Retinal pigment epithelial cell (primary cell): Measurements from ENCODE around the gene IFI35.
"Not testable (repeated sequence)": the region's sequence is repeated elsewhere in the genome, so short reads cannot be mapped to it uniquely, and the experiment has no call there.

ENCODE experiments used
- DNase-seq: peaks from one replicate; pipeline ENCODE4 v3.0.0-alpha.2; 2010; ENCODE audit warnings: low read depth
- H3K4me3 ChIP-seq: 2 replicates; pipeline ENCODE4 v1.5.1; 2011; ENCODE audit warnings: mild to moderate bottlenecking, low read length, control low read depth, moderate library complexity
- TF ChIP-seq, protein P1 (sequence below): conservative IDR thresholded peaks from 2 replicates; pipeline ENCODE4 v1.5.1; 2011; ENCODE audit warnings: low read depth, low read length, control low read depth, inconsistent platforms

Gene IFI35

DNA sequence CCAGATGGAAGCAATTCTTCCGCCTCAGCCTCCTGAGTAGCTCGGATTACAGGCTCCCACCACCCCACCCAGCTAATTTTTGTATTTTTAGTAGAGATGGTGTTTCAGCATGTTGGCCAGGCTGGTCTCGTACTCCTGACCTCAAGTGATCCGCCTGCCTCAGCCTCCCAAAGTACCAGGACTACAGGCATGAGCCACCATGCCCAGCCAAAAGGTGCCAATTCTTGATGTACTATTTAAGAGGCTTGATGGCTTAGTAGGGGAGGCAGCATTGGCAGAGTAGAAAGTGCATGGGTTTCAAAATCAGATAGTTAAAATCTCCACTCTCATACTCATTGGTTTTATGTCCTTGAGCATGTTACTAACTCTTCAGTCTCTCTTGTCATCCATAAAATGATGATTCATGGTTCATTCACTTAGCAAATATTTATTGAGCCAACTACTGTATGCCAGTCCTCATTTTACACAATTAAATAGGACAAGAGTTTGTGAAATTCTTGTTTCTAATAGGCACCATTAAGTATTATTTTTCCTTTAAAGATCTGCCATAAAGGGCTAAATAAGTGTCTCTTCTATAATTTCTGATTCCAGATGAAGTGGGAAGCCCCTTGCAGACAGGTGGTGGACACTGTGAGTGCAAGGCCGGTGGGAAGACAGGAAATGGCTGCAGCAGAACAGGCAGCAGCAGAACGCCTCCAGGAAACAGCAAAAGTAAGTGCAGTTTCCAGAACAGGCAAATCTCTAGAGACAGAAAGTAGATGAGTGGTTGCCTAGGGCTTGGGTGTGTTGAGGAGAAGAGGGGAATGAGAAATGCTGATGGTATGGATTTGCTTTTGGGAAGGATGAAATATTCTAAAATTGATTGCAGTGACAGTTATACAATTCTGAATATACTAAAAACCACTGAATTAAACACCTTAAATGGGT lies 16.6 kb upstream of the IFI35 start:
- no peak overlapping the region for H3K4me3 ChIP-seq
- TF ChIP-seq, protein P1, sequence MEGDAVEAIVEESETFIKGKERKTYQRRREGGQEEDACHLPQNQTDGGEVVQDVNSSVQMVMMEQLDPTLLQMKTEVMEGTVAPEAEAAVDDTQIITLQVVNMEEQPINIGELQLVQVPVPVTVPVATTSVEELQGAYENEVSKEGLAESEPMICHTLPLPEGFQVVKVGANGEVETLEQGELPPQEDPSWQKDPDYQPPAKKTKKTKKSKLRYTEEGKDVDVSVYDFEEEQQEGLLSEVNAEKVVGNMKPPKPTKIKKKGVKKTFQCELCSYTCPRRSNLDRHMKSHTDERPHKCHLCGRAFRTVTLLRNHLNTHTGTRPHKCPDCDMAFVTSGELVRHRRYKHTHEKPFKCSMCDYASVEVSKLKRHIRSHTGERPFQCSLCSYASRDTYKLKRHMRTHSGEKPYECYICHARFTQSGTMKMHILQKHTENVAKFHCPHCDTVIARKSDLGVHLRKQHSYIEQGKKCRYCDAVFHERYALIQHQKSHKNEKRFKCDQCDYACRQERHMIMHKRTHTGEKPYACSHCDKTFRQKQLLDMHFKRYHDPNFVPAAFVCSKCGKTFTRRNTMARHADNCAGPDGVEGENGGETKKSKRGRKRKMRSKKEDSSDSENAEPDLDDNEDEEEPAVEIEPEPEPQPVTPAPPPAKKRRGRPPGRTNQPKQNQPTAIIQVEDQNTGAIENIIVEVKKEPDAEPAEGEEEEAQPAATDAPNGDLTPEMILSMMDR: no peak
- DNase-seq: no peak

DNA sequence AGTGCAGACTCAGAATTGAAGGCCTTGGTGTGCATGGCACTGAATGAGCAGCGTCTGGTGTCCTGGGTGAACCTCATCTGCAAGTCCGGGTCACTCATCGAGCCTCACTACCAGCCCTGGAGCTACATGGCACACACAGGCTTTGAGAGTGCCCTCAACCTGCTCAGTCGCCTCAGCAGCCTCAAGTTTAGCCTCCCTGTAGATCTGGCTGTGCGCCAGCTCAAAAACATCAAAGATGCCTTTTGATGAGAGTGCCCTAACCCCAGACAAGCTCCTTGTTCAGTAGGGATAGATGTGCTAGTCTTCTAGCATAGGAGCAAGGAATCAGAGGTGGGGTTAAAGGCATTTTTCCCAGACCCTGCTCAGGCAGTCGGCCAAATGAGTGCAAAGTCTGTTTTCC lies 15.1 kb upstream of the IFI35 start:
- DNase-seq: no peak
- no peak overlapping the region for H3K4me3 ChIP-seq
- TF ChIP-seq, protein P1: no peak

DNA sequence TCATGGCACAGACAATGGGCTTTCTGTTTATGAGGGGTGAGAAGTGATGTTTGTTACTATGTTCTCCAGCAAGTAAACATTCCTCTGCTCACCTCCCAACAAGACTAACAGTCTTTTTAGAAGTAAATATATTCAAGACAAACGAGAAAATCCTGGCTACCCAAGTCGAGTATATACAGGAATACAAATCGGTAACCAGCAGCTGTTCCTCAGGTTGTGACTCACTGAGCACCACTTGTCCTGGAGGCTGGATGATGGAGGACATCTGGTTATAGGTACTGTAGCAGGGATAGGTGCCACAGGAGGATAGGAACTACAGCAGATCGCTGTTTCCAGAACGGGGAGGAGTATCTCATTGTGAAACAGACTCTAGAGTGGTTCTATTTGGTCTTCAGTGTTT lies 13.7 kb upstream of the IFI35 start:
- no peak for DNase-seq
- TF ChIP-seq, protein P1: no peak

DNA sequence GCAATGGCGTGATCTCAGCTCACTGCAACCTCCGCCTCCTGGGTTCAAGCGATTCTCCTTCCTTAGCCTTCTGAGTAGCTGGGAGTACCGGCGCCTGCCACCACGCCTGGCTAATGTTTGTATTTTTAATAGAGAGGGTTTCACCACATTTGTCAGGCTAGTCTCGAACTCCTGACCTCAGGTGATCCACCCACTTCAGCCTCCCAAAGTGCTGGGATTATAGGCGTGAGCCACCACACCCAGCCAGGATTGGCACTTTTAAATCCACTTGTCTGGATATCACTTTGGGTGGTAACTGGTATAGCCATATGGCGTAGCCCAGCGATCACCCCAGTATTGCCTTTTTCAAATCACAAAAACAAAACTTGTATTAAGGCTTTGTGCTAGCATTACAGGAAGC lies 12.7 kb upstream of the IFI35 start:
- H3K4me3 ChIP-seq, DNase-seq: not testable (repeated sequence)

More for the DNA sequence above, 13.7 kb upstream of the IFI35 start:
- no peak overlapping the region for H3K4me3 ChIP-seq

DNA sequence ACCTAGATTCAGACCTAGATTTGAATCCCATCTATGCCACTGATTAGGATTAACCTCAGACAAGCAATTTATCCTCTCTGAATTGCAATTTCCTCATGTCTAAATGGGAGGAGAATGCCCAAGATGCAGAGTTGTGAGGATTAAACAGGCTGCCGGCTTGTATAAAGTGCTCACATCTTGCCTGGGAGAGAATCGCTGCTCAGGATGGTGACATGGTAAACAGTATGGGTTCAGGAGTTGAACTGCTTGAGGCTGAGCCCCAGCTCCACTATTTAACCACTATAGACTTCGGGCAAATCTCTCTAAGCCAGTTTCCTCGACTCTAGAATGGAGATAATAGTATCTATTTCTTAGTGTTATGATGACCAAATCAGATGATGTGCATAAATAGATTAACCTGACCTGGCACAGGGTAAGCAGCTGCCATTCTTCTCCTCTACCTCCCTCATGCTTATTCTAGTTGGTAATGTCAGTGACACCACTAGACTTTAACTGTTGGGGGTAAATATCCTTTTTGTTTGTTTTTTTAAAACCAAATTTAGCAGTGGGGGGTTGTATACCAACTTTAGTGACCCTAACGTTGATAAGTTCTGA lies 9.1 kb upstream of the IFI35 start:
- no peak for DNase-seq
- TF ChIP-seq, protein P1: no peak
- peak overlapping the region; percentile 38 for H3K4me3 ChIP-seq

DNA sequence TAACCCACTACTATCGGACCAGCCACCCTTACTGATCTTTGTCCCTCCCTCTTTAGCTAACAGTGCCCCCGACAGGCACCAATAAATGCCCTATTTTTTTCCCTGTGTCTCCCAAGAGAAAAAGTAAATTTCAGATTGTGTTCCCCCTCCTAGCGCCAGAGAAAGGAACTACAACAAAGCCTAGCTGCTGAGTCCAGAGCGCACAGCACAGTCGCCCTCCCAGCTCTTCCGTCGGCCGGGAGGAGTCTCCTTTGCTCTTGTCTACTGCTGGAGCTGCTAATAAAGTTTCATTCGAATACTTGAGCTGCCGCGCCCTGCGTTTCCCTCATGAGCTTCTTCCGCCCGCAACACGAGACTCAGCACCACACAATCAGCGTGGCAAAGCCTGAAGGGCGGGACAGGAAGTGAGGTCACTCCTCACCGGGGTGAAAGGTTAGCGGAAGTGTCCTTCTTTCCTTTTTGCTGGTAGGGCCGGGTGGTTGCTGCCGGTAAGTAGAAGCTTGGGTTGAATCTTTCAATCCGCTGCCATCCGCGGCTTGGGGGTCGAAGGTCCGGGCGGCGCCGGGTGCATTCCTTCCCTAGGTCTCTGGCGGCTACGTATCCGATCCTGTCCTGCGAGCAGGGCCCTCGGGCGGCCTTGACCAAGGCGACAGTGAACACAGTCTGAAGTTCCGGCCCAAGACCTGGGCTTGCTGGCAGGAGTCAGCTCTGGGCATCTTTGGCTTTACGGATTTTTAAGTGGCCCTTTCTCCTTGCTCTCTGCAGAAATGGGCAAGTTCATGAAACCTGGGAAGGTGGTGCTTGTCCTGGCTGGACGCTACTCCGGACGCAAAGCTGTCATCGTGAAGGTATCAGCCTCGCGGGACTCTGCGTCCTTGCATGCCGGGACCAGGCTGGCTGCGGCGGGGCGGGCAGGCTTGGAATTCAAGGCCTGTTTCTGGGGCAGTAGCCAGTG lies 8.3 kb upstream of the IFI35 start, which contains the start of gene RPL27:
Gene RPL27, plus strand, starts transcription at position 436 of the 955 bp plus-strand sequence. Its CDS starts 332 bp downstream, at position 768.
- peak within 1 kb of the TSS; percentile 97 for H3K4me3 ChIP-seq
- TF ChIP-seq, protein P1: peak; percentile 78
- DNase-seq: peak; percentile 100

DNA sequence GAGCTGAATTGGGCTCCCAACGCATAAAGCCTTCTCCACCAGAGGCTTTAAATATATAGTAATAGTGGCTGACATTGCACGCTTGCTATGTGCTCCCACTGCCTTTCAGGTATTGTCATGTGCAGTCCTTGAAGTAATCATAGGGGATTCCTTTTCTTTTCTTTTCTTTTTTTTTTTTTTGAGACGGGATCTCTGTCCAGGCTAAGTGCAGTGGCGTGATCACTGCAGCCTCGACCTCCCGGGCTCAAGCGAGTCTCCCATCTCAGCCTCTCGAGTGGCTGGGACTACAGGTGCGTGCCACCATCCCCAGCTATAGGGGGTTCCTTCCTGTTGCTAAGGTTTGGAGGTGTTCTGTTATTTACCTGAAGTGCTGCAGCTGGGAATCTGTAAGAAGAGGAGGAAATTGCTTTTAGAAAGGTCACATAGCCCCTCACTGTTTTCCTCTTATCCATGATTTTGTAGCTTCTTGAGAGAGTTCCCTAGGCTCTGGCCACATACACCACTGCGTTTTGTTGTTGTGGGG lies 7.5 kb upstream of the IFI35 start:
- no peak for DNase-seq
- H3K4me3 ChIP-seq: peak overlapping the region; percentile 97
- TF ChIP-seq, protein P1: no peak

DNA sequence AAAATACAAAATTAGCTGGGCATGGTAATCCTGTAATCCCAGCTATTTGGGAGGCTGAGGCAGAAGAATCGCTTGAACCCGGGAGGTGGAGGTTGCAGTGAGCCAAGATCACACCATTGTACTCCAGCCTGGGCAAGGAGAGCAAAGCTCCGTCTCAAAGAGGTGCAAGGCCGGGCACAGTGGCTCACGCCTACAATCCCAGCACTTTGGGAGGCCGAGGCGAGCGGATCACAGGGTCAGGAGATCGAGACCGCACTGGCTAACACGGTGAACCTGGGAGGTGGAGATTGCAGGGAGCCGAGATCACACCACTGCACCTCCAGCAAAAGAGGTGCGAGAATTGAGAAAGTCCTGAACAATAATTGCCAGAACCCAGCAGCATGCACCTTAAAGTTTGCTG lies 5.7 kb upstream of the IFI35 start:
- H3K4me3 ChIP-seq, DNase-seq: not testable (repeated sequence)
